ENCODE measurements around the gene RASA2. TPM values are rescaled to one million over a fixed set of nuclear protein-coding genes. Genes with fewer than 3 reads are reported as not detected.
A peak's percentile ranks its signal among the peaks of the same experiment; 100 is the strongest.

RASA2 gene
- total and polyA plus RNA-seq, 2 of the 4 experiments (the other 2 are of a cell fraction) = 6.1 to 14.0 TPM

DNA sequence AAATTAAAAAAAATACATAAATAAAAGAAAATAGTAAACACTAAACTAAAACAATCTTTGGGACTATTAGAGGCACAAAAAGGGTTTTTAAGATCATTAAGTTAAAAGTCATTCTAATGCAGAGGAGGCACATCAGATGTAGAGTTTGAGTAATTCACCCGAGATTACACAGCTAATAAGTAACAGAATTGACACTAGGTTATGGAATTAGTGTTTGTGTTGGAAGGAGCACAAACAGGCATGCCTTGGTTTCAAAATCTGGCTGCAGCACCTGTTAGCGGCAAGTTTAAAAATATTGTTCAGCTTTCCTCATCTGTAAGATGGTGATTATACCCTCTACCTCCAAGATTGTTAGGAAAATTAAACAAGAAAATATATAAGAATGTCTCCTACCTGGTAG, 39.0 kb downstream of the RASA2 start:
- DNase-seq (no peak), ATAC-seq (ENCODE audit: low read depth) (no peak)
- no peak overlapping the region for H3K14ac ChIP-seq (replicated peaks; ENCODE audit: low read depth, low read length)
- dilution Hi-C loops (cut with HindIII; ENCODE audit: low sequenced_read_pairs, unreplicated experiment) = no loop called here
- H3K4me2 ChIP-seq (ENCODE audit: low read depth, low read length) = no peak overlapping the region
- H3K23ac ChIP-seq (ENCODE audit: low read depth, low read length) = peak overlapping the region; percentile 68; the same call in 1 of the 2 replicates
- H2AFZ ChIP-seq (replicated peaks; ENCODE audit: low read length, poor library complexity) = no peak overlapping the region
- H2AK5ac ChIP-seq (ENCODE audit: low read depth, low read length) = no peak overlapping the region
- TF ChIP-seq BHLHE40 (IDR thresholded peaks at IDR 0.05; ENCODE audit: low read depth, low read length) (no peak), ELK1 (IDR thresholded peaks at IDR 0.05; ENCODE audit: borderline replicate concordance, low read depth, low read length) (no peak), CEBPB (IDR thresholded peaks at IDR 0.05; ENCODE audit: low read depth, low read length) (no peak), RFX5 (IDR thresholded peaks at IDR 0.05; ENCODE audit: low read depth, low read length) (no peak), FOS (IDR thresholded peaks at IDR 0.05; ENCODE audit: low read depth, low read length) (no peak), RCOR1 (IDR thresholded peaks at IDR 0.05; ENCODE audit: insufficient replicate concordance, low read length) (no peak), MXI1 (IDR thresholded peaks at IDR 0.05; ENCODE audit: borderline replicate concordance, low read depth, low read length) (no peak), SMC3 (IDR thresholded peaks at IDR 0.05; ENCODE audit: low read depth, low read length) (no peak), MAZ (IDR thresholded peaks at IDR 0.05; ENCODE audit: borderline replicate concordance, low read depth, low read length) (no peak), RAD21 (IDR thresholded peaks at IDR 0.05; ENCODE audit: low read length) (no peak)
- TF ChIP-seq, protein P1, sequence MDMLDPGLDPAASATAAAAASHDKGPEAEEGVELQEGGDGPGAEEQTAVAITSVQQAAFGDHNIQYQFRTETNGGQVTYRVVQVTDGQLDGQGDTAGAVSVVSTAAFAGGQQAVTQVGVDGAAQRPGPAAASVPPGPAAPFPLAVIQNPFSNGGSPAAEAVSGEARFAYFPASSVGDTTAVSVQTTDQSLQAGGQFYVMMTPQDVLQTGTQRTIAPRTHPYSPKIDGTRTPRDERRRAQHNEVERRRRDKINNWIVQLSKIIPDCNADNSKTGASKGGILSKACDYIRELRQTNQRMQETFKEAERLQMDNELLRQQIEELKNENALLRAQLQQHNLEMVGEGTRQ (IDR thresholded peaks at IDR 0.05; ENCODE audit: low read depth, low read length) = no peak
- no peaks in the 10 kb centered on the region for H4K20me1 ChIP-seq (ENCODE audit: insufficient read depth, low read length)
- no TSS peak for BruUV-seq (replicated peaks)
- H3K27me3 ChIP-seq (ENCODE audit: control insufficient read depth, insufficient read depth, low read length) = no peaks in the 10 kb centered on the region
- WGBS, 2 experiments (ENCODE audit: extremely low coverage in 2 of 2, insufficient read length in 1 of 2) = no CpG with 5 or more reads among the region's 2 CpGs
- no peak overlapping the region for H2AK9ac ChIP-seq (replicated peaks; ENCODE audit: low read depth, low read length, poor library complexity)
- no peak overlapping the region for H4K91ac ChIP-seq (ENCODE audit: insufficient read depth, low read depth, low read length)
- H2BK15ac ChIP-seq (ENCODE audit: low read depth, low read length) = no peak overlapping the region
- in situ Hi-C loops (cut with MboI; ENCODE audit: low sequenced_read_pairs) = no loop called here
- ChIA-PET POLR2A (ENCODE audit: unreplicated experiment) (no interaction called here), CTCF (no interaction called here)
- H3K9me1 ChIP-seq (ENCODE audit: insufficient read depth, low read length) = peaks cover 5% of the 10 kb centered on the region
- H4K8ac ChIP-seq (ENCODE audit: low read depth in 2 of 2, low read length in 2 of 2) = 0 out of 4 replicates have a peak overlapping the region, but pooled peaks of 1 of the 2 experiments have one; percentile 38
- no peak overlapping the region for H2BK5ac ChIP-seq (ENCODE audit: low read depth, low read length, poor library complexity, severe bottlenecking)
- H3K4ac ChIP-seq (ENCODE audit: low read depth, low read length) = no peak overlapping the region
- H4K5ac ChIP-seq (ENCODE audit: low read depth, low read length) = no peak overlapping the region
- H3K36me3 ChIP-seq (ENCODE audit: control insufficient read depth, insufficient read depth, low read length) = peaks cover 12% of the 10 kb centered on the region
- no peak overlapping the region for H3K56ac ChIP-seq (ENCODE audit: extremely low read depth, insufficient read depth, low read length)
- H3K18ac ChIP-seq (ENCODE audit: low read depth, low read length) = no peak overlapping the region
- intact Hi-C loops (cut with micrococcal nuclease) = no loop called here
- H3K4me3 ChIP-seq (ENCODE audit: insufficient read depth, low read depth, low read length) = no peak overlapping the region
- peaks cover 32 to 39% of the 10 kb centered on the region in 2 experiments for H3K79me1 ChIP-seq (ENCODE audit: low read depth in 1 of 2, low read length in 2 of 2)
- no peaks in the 10 kb centered on the region for H3K9me3 ChIP-seq (ENCODE audit: control insufficient read depth, insufficient read depth, low read length)
- H3K27ac ChIP-seq (ENCODE audit: insufficient read depth, low read length) = no peak overlapping the region
- no peak overlapping the region for H2BK20ac ChIP-seq (ENCODE audit: low read depth, low read length)
- no peak overlapping the region for H3K9ac ChIP-seq (ENCODE audit: low read depth, low read length)
- peaks cover 3% of the 10 kb centered on the region for H3K4me1 ChIP-seq (ENCODE audit: control insufficient read depth, insufficient read depth, low read length)
- H2BK120ac ChIP-seq (ENCODE audit: low read depth, low read length) = no peak overlapping the region
